Stimulated activated CD4-positive, alpha-beta T cell treated with anti-CD3 and anti-CD28 coated beads, TNF-alpha, amount 100 ng/mL, for 1 hour (primary cell): ENCODE data around the gene ATP5PO.

ENCODE experiments used
- DNase-seq, 3 donors: peaks; one replicate each; pipeline ENCODE4 v3.0.0-alpha.2; 2020; ENCODE audit warnings: low read depth in 3 of 3, low spot score in 1 of 3

Gene ATP5PO

DNA sequence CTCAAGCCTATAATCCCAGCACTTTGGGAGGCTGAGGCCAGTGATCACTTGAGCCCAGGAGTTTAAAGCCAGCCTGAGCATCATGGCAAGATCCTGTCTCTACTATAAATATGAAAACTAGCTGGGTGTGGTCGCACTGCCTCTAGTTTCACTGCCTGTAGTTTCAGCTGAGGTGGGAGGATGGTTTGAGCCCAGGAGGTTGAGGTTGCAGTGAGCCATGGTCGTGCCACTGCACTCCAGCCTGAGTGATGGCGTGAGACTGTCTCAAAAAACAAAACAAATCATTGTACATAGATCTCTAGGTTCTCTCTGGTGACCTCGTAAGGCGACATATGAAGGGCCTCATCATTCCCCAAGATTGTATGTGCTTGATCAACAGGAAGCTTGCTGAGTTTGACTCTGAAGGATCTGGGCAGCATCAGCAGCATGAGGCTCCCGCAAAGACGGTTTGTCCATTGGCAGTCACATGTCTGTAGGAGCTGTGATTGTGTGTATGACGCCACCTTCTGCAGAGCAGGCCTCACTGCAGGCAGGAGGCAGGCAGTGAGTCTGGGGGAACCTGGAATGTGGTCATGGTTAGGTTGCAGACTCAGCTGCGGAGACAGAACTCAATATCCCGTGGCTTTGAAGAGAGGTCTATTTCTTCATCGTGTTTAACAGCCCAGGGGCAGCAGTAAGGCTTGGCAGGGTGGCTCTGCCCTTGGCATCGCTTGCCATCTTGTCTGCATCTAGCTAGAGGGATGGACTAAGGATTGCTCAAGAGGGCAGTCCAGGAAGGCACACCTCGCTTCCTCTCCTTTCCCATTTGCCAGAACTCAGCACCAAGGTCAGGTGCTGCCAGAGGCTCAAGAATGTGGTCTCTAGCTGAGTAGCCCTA, 14.0 kb downstream of the ATP5PO start:
- DNase-seq, result no peak

DNA sequence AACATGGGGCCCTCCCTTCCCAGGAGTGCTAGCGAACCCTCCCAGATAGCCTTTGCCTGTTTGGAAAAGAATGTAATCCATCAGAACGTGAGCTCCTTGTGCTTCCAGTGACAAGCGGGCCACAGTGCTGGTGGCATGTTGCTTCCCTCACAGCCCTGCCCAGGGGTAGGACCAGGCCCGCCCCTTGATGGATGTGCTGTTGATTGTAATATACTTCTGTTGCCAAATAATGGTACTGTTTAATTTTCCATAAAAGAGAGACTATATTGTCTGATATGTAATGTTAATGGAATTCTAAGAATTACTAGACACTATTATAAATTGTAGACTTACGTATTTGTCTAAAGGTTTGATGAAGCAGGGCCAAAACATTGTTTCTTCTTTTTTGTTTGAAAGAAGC, 16.4 kb downstream of the ATP5PO start:
- DNase-seq, result no peak

DNA sequence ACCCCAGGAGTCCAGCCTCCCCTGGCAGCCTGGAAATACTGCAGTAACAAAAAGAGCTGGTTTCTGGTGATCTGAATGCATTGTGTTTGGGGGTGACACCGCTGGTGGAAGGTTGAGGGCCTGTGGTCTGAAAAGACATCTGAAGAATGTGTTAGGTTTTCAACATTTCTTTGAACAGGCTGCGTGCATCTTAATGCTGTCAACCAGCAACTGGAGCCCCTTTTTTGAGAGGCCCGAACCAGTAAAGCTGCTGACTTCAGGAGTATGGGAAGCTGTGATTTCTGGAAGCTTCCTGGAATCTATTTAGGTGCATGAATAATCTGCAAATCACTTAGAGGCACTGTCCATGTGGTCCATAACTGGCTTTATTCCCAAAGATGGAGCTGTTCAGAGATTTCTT, 17.0 kb downstream of the ATP5PO start:
- no peak for DNase-seq

DNA sequence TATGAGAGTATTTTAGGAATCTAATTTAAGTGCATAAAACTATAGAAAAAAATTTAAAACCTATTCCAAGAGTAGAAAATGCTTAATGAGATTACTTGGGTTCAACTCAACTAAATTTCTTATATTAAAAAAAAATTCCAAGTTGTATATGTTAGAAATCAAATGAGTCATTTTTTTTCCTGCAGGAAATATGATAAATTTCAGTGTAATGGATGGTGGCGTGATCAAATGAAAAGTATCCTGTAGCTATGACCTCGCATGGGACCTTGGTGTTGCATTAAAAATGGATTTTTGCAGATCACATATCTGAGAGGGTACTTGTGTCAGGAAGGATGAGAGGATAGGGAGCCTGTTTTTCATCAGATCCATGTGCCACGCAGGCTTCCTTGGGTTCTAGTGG, 17.9 kb downstream of the ATP5PO start:
- no peak for DNase-seq

GRCh38 chr21:33897098-33897497, 18.5 kb downstream of the ATP5PO start:
- DNase-seq, result no peak

DNA sequence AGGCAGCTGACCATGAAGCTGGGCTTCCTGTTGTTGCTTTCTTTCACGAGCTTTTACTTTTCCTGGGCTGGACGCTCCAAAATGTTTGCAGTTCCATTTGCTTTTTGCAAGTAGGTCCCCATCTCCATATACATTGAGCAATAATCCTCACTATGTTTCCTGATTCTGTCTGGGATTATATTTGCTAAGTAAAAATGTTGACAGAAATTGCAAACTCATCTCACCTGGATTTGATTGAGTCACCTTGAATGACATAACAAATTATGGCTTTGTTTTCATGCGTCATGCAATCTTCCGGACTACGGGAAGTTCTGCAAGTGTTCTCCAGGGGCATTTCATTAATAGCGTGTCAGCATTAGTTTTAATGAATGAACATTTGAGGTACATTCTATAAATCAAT, 18.9 kb downstream of the ATP5PO start:
- DNase-seq, result no peak

- DNase-seq, result no peak
Observed at GRCh38 chr21:33895356-33895755, 20.2 kb downstream of the ATP5PO start.

DNA sequence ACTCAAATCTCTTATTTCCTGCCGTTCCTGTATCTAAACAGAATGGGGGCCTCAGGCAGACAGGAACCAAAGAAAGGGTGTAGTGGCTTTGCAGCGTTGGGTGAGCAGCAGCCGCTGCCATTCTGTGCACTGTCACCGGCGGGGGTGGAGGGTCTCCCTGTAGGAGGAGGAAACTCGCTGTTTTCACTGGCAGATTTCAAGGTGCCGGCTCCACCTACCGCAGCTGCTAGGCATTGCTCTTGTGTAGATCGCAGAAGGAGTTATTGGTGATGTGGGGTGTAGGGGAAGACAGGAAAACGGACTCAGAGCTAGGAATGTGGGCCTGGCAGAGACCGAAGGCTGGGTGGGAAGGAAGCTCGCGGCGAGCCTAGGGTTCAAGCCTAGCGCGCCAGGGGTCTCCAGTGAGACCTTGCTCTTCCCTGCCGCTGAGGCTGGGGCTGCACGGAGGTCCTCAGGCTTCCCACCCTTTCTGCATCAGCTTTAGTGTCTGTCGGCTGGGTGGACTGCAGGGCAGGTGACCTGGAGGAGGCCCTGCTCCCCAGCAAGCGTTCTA, 20.8 kb downstream of the ATP5PO start:
- peak in 2 of 3 donors; percentile 24 to 57 for DNase-seq

DNA sequence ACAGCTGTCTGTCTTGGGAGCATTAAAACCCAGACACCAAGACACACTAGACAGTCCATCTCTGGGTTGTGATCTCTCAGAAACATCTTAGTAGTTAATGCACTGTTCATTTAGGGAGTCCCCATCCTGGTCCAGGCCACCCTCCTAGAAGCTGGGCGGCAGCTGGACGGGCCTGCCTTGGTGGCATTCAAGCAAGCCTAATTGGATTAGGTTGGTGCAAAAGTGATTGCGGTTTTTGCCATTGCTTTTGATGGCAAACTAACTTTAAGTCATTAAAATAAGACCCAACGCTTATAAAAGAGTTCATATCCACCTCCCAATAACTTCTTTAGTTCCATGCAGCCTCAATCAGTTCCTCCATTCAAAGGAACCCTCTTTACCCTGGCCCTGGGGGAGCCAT, 21.7 kb downstream of the ATP5PO start:
- no peak for DNase-seq

- DNase-seq, result no peak
Observed at GRCh38 chr21:33892853-33893252, 22.8 kb downstream of the ATP5PO start.

GRCh38 chr21:33890187-33890586, 25.4 kb downstream of the ATP5PO start:
- no peak for DNase-seq

- DNase-seq, result no peak
Observed at GRCh38 chr21:33886321-33886720, 29.3 kb downstream of the ATP5PO start.

GRCh38 chr21:33885172-33885514, 30.5 kb downstream of the ATP5PO start:
- DNase-seq, result no peak

GRCh38 chr21:33884376-33885171, 31.0 kb downstream of the ATP5PO start:
- DNase-seq, result no peak

GRCh38 chr21:33883118-33883517, 32.5 kb downstream of the ATP5PO start:
- no peak for DNase-seq

GRCh38 chr21:33881689-33882440, 33.7 kb downstream of the ATP5PO start:
- no peak for DNase-seq

DNA sequence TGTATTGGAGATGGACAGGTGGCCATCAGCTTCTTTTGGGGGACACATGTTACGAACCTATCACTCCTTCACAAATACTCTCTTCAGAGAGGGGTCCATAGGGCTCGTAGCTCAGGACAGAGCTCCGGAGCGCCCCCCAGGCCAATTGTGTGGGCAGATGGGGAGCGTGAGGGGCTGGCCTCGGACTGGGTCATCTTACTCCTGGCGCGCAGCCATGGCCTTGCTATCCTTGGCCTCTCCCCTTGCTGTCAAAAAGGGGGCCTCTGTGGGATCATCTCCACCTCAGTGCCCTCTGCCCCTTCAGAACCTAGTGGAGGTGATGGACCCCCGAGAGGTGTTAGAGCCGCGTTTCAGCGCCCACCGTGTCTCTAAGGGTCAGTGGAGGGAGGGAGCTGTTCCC, 35.0 kb downstream of the ATP5PO start:
- DNase-seq, result no peak

- DNase-seq, result no peak
Observed at GRCh38 chr21:33878824-33879223, 36.8 kb downstream of the ATP5PO start.

GRCh38 chr21:33875026-33875695, 40.4 kb downstream of the ATP5PO start:
- DNase-seq, result no peak

DNA sequence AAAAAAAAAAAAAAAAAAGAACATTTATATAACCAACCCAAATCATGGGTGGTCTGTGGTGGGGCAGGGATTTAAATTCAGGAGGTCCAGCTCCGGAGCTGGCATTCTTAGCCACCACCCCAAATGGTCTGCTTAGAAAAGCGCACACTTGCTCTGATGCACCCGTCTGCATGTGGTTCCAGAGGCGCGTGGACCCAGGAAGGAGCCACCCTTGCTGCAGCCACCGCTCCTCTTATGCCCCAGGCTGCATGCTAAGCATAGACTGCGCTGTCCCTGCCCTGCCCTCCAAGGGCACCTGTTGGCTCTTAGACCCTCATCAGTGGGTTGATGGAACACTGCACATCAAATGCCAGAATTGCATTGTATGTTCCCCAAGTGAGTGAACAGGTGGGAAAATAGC, 41.4 kb downstream of the ATP5PO start:
- no peak for DNase-seq
